Measurements from ENCODE around the gene SLC43A2.

GRCh38 chr17:1629504-1630310 lies 1.1 kb upstream of the SLC43A2 start:
- TF ChIP-seq EZH2 (IDR thresholded peaks at IDR 0.05; ENCODE audit: borderline replicate concordance, low read depth, low read length, severe bottlenecking) (no peak), POLR2A (IDR thresholded peaks at IDR 0.05; ENCODE audit: low read depth, low read length) (peak; percentile 39)
- TF ChIP-seq, protein P1, sequence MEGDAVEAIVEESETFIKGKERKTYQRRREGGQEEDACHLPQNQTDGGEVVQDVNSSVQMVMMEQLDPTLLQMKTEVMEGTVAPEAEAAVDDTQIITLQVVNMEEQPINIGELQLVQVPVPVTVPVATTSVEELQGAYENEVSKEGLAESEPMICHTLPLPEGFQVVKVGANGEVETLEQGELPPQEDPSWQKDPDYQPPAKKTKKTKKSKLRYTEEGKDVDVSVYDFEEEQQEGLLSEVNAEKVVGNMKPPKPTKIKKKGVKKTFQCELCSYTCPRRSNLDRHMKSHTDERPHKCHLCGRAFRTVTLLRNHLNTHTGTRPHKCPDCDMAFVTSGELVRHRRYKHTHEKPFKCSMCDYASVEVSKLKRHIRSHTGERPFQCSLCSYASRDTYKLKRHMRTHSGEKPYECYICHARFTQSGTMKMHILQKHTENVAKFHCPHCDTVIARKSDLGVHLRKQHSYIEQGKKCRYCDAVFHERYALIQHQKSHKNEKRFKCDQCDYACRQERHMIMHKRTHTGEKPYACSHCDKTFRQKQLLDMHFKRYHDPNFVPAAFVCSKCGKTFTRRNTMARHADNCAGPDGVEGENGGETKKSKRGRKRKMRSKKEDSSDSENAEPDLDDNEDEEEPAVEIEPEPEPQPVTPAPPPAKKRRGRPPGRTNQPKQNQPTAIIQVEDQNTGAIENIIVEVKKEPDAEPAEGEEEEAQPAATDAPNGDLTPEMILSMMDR (IDR thresholded peaks at IDR 0.05; ENCODE audit: extremely low read depth in 1 of 2, insufficient read depth in 1 of 2, low read depth in 1 of 2, low read length in 2 of 2) = peak; percentile 62 to 79

Data from endothelial cell of umbilical vein (primary cell).